ENCODE measurements around the gene PRRG4. TPM values are rescaled to one million over a fixed set of nuclear protein-coding genes. Genes with fewer than 3 reads are reported as not detected.

PRRG4 gene
- total and polyA plus RNA-seq, 11 donors: 0.12 to 1.4 (median 0.39) TPM

DNA sequence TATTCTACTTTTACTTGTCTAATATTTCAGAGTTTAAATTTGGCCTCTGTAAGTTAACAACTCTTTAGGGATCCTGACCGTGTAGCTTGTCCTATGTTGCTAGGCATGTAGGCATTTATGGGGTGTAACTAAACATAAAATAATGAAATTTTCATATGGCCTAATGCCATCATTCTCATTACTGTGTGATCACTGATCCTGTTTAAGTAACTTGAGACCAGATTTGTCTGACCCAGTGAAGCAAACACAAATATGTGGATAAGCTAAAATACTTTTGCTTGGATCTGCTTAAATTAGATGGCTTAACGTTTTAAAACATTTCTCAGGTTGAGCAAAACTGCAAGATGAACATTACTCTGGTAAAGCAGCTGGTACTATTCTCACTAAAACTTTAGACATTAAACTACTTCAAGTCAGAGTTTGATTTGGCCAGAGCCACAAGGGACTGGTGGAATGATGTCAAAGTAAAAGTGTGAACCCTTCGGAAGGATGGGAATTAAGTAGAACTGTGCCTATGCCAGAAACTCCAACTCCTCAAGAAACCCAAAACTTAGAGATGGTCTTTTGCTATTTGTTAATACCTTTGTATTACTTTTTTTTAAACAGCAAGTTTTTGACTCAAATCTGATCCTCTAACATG, 75.4 kb downstream of the PRRG4 start:
- intact Hi-C loops (cut with DNase I): no loop called here
- no peaks in the 10 kb centered on the region for H3K27me3 ChIP-seq
- H3K4me3 ChIP-seq: no peak overlapping the region
- DNase-seq (no peak), ATAC-seq (no peak)
- no peak overlapping the region for H3K27ac ChIP-seq
- no peaks in the 10 kb centered on the region for H3K9me3 ChIP-seq
- peaks cover 0 to 15% (median 8%) of the 10 kb centered on the region in 12 donors for H3K4me1 ChIP-seq
- no peaks in the 10 kb centered on the region for H3K36me3 ChIP-seq
- 53 to 64% (median 58%) methylated on average over 3 of the region's 3 CpGs for WGBS, 4 donors
- no peak for TF ChIP-seq POLR2A (IDR thresholded peaks at IDR 0.05)
- TF ChIP-seq, protein P1, sequence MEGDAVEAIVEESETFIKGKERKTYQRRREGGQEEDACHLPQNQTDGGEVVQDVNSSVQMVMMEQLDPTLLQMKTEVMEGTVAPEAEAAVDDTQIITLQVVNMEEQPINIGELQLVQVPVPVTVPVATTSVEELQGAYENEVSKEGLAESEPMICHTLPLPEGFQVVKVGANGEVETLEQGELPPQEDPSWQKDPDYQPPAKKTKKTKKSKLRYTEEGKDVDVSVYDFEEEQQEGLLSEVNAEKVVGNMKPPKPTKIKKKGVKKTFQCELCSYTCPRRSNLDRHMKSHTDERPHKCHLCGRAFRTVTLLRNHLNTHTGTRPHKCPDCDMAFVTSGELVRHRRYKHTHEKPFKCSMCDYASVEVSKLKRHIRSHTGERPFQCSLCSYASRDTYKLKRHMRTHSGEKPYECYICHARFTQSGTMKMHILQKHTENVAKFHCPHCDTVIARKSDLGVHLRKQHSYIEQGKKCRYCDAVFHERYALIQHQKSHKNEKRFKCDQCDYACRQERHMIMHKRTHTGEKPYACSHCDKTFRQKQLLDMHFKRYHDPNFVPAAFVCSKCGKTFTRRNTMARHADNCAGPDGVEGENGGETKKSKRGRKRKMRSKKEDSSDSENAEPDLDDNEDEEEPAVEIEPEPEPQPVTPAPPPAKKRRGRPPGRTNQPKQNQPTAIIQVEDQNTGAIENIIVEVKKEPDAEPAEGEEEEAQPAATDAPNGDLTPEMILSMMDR (IDR thresholded peaks at IDR 0.05): no peak

Other genes starting within 250 kb of the PRRG4 start
- gene EIF3M, start 246.1 kb upstream of the PRRG4 start, total RNA-seq: 100 to 1,000 TPM; 143 to 269 (median 172) TPM
- gene EIF3M, start 246.1 kb upstream of the PRRG4 start, polyA plus RNA-seq: 100 to 1,000 TPM; 183 to 353 TPM
- not detected for gene CCDC73, start 35.3 kb upstream of the PRRG4 start, total RNA-seq
- gene CCDC73, start 35.3 kb upstream of the PRRG4 start, polyA plus RNA-seq: under 1 TPM in 1 of 2 donors, not detected in 1; 0.01 TPM
- gene QSER1, start 62.9 kb downstream of the PRRG4 start, total RNA-seq: 10 to 100 TPM; 14.7 to 25.3 (median 19.4) TPM
- gene QSER1, start 62.9 kb downstream of the PRRG4 start, polyA plus RNA-seq: 1 to 10 TPM; 2.1 to 5.9 TPM
- 1 to 10 TPM in 1 of 9 donors, under 1 TPM in 5, not detected in 3; 0.12 to 1.0 (median 0.51) TPM for gene DEPDC7, start 186.0 kb downstream of the PRRG4 start, total RNA-seq
- under 1 TPM; 0.17 to 0.38 TPM for gene DEPDC7, start 186.0 kb downstream of the PRRG4 start, polyA plus RNA-seq
- 10 to 100 TPM in 4 of 9 donors, 1 to 10 TPM in 5; 4.8 to 13.9 (median 9.6) TPM for gene TCP11L1, start 209.6 kb downstream of the PRRG4 start, total RNA-seq
- 1 to 10 TPM; 3.1 to 5.3 TPM for gene TCP11L1, start 209.6 kb downstream of the PRRG4 start, polyA plus RNA-seq

Data from heart left ventricle (tissue), 16 donors.